Upper lobe of left lung (tissue), 4 donors: ENCODE results near the gene C11orf58.

Source experiments
- CTCF ChIP-seq, 6 experiments: fragments of 450-650 bp in 4 of 6; fragments of 200-600 bp in 2 of 6; sonication (generic) in 2 of 6; IDR thresholded peaks; one replicate each; pipeline ENCODE4 v1.5.1; 2016 to 2019; ENCODE audit warnings: antibody characterized with exemption in 6 of 6
- POLR2A ChIP-seq, 4 donors: fragments of 450-650 bp; IDR thresholded peaks; one replicate each; pipeline ENCODE4 v1.5.1; 2016 to 2017; ENCODE audit warnings: antibody characterized with exemption in 4 of 4, mild to moderate bottlenecking in 2 of 4

GRCh38 chr11:16773981-16774935 lies 35.8 kb downstream of the C11orf58 start:
- TF ChIP-seq CTCF (IDR thresholded peaks at IDR 0.05) (no peak), POLR2A (IDR thresholded peaks at IDR 0.05) (no peak)
